ENCODE results near the gene CYB5B. TPM values are rescaled to one million over a fixed set of nuclear protein-coding genes. Genes with fewer than 3 reads are reported as not detected.

Gene CYB5B
- polyA plus RNA-seq, 1 of the 3 experiments (the other 2 are of a cell fraction), result 64.4 TPM

GRCh38 chr16:69497876-69498596, 73.6 kb downstream of the CYB5B start:
- Histone ChIP-seq H2AFZ (ENCODE audit: low read depth) (no peak overlapping the region), H3K4me3 (ENCODE audit: low read depth in 2 of 2, low read length in 1 of 2) (no peak overlapping the region), H3F3A (replicated peaks; ENCODE audit: insufficient read depth) (no peaks in the 10 kb centered on the region), H3K4me1 (ENCODE audit: control insufficient read depth in 1 of 2, insufficient read depth in 2 of 2, low read depth in 1 of 2, low read length in 1 of 2) (peaks cover 0 to 22% of the 10 kb centered on the region in 2 experiments; a peak in 2 of 4 replicates), H3K9me3 (no peaks in the 10 kb centered on the region), H3K27me3 (ENCODE audit: insufficient read depth) (no peaks in the 10 kb centered on the region), H3K9me2 (no peaks in the 10 kb centered on the region), H3K79me2 (ENCODE audit: insufficient read depth) (no peaks in the 10 kb centered on the region), H3K9ac (no peak overlapping the region), H3K36me3 (replicated peaks in 1 of 2; ENCODE audit: control insufficient read depth in 1 of 2, insufficient read depth in 2 of 2, low read length in 1 of 2) (no peaks in the 10 kb centered on the region), H4K20me1 (ENCODE audit: insufficient read depth) (no peaks in the 10 kb centered on the region), H3K4me2 (no peak overlapping the region), H3K27ac (ENCODE audit: low read depth in 2 of 2, low read length in 1 of 2) (no peak overlapping the region)
- POLR2A ChIA-PET, result no interaction called here
- CTCF ChIA-PET, result no interaction called here
- no peak for DNase-seq
- TF ChIP-seq TCF12 (IDR thresholded peaks at IDR 0.05) (no peak), EZH2phosphoT487 (IDR thresholded peaks at IDR 0.05; ENCODE audit: borderline replicate concordance, low read depth) (no peak), YY1 (IDR thresholded peaks at IDR 0.05; ENCODE audit: low read depth) (no peak), FOXM1 (IDR thresholded peaks at IDR 0.05; ENCODE audit: low read depth) (no peak), MEF2A (IDR thresholded peaks at IDR 0.05; ENCODE audit: borderline replicate concordance, low read depth) (no peak), FOXJ3 (CRISPR knock-in tag; IDR thresholded peaks at IDR 0.05) (no peak), POLR2AphosphoS5 (IDR thresholded peaks at IDR 0.05; ENCODE audit: low read depth, low read length) (no peak), RAD21 (IDR thresholded peaks at IDR 0.05; ENCODE audit: low read length) (no peak), CTCF (IDR thresholded peaks at IDR 0.05) (no peak), RCOR1 (IDR thresholded peaks at IDR 0.05; ENCODE audit: low read length) (no peak)
- TF ChIP-seq, protein P1, sequence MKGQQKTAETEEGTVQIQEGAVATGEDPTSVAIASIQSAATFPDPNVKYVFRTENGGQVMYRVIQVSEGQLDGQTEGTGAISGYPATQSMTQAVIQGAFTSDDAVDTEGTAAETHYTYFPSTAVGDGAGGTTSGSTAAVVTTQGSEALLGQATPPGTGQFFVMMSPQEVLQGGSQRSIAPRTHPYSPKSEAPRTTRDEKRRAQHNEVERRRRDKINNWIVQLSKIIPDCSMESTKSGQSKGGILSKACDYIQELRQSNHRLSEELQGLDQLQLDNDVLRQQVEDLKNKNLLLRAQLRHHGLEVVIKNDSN (IDR thresholded peaks at IDR 0.05; ENCODE audit: borderline replicate concordance, low read depth), result no peak
- WGBS (ENCODE audit: low lambda C conversion rate), result 89% methylated on average over 13 of the region's 16 CpGs

- Histone ChIP-seq H3K9me2 (no peaks in the 10 kb centered on the region), H3K4me3 (ENCODE audit: low read depth in 2 of 2, low read length in 1 of 2) (no peak overlapping the region), H4K20me1 (ENCODE audit: insufficient read depth) (no peaks in the 10 kb centered on the region), H3K9ac (no peak overlapping the region), H3K4me1 (ENCODE audit: control insufficient read depth in 1 of 2, insufficient read depth in 2 of 2, low read depth in 1 of 2, low read length in 1 of 2) (peaks cover 0 to 22% of the 10 kb centered on the region in 2 experiments; a peak in 2 of 4 replicates), H3K27ac (ENCODE audit: low read depth in 2 of 2, low read length in 1 of 2) (no peak overlapping the region), H3K27me3 (ENCODE audit: insufficient read depth) (no peaks in the 10 kb centered on the region), H3K4me2 (no peak overlapping the region), H3K36me3 (replicated peaks in 1 of 2; ENCODE audit: control insufficient read depth in 1 of 2, insufficient read depth in 2 of 2, low read length in 1 of 2) (no peaks in the 10 kb centered on the region), H3K9me3 (no peaks in the 10 kb centered on the region), H3F3A (replicated peaks; ENCODE audit: insufficient read depth) (no peaks in the 10 kb centered on the region), H3K79me2 (ENCODE audit: insufficient read depth) (no peaks in the 10 kb centered on the region), H2AFZ (ENCODE audit: low read depth) (no peak overlapping the region)
- 91% methylated on average over 5 of the region's 5 CpGs for WGBS (ENCODE audit: low lambda C conversion rate)
- POLR2A ChIA-PET, result no interaction called here
- CTCF ChIA-PET, result interaction anchor here (0.8 kb wide), 1 partner anchor 11 kb away, joined by 3 read pairs; no protein-coding TSS in a partner anchor
- DNase-seq, result no peak
- no peak for TF ChIP-seq MEF2A (IDR thresholded peaks at IDR 0.05; ENCODE audit: borderline replicate concordance, low read depth)
- TF ChIP-seq FOXM1 (IDR thresholded peaks at IDR 0.05; ENCODE audit: low read depth), result no peak
- TF ChIP-seq PBX3 (IDR thresholded peaks at IDR 0.05), result no peak
- no peak for TF ChIP-seq JUND (IDR thresholded peaks at IDR 0.05)
- TF ChIP-seq ZBTB33 (IDR thresholded peaks at IDR 0.05; ENCODE audit: borderline replicate concordance, low read depth), result no peak
- TF ChIP-seq SIN3A (IDR thresholded peaks at IDR 0.05; ENCODE audit: borderline replicate concordance, low read depth, low read length), result no peak
- TF ChIP-seq POLR2AphosphoS5 (IDR thresholded peaks at IDR 0.05; ENCODE audit: low read depth, low read length), result no peak
These were observed 74.5 kb downstream of the CYB5B start for GRCh38 chr16:69498926-69499325.

All from SK-N-SH (cell line).